NCI-H82 treated with DMSO at 0.1 percent for 48 hours (cell line): Measurements from ENCODE around the gene HSPB6.

Experiments used
- DNase-seq: peaks from one replicate; lab custom pipeline; 2025; ENCODE audit not compliant: unreplicated experiment; lab: John Stamatoyannopoulos, UW

The HSPB6 gene

DNA sequence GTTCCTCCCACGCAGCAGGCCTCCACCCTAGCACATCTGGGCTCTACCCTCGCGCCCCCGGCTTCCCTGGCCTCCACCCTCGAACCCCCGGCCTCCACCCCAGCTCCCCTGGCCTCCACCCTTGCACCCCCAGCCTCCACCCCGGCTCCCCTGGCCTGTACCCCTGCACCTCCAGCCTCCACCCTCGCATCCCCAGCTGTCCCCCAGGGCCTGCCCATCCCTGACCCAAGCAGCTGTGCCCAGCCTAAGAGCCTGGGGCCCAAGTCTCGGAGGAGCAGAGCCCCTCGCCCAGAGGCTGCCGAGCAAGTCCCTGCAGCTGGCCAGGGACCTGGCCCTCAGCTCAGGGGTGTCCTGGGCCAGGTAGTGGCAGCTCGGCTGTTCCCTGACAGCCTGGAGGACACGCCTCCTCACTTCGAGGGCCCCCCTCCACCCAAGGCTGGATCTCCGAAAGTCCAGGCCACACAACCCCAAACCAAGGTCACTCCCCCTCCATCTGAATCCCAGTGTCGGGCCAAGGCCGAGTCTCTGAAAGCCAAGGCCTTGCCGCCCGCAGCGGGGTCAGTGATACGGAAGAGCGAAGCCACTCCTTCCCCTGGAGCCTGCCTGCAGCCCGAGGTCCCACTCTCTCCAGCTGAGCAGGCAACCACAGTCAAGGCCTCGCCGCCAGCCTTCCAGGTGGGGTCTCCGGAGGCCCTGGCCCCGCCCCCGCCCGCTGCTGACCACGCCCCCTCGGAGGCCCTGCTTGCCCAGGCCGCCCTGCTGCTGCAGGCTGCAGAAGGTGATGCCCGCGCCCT is 10.7 kb upstream of the HSPB6 start:
- DNase-seq, result no peak

- DNase-seq, result no peak
These were observed 9.8 kb upstream of the HSPB6 start for GRCh38 chr19:35766571-35767104.

GRCh38 chr19:35764432-35765315 is 7.8 kb upstream of the HSPB6 start:
- no peak for DNase-seq

- no peak for DNase-seq
These were observed 4.0 kb upstream of the HSPB6 start for GRCh38 chr19:35760711-35761349.

- no peak for DNase-seq
These were observed 2.9 kb upstream of the HSPB6 start for GRCh38 chr19:35759697-35760096.

DNA sequence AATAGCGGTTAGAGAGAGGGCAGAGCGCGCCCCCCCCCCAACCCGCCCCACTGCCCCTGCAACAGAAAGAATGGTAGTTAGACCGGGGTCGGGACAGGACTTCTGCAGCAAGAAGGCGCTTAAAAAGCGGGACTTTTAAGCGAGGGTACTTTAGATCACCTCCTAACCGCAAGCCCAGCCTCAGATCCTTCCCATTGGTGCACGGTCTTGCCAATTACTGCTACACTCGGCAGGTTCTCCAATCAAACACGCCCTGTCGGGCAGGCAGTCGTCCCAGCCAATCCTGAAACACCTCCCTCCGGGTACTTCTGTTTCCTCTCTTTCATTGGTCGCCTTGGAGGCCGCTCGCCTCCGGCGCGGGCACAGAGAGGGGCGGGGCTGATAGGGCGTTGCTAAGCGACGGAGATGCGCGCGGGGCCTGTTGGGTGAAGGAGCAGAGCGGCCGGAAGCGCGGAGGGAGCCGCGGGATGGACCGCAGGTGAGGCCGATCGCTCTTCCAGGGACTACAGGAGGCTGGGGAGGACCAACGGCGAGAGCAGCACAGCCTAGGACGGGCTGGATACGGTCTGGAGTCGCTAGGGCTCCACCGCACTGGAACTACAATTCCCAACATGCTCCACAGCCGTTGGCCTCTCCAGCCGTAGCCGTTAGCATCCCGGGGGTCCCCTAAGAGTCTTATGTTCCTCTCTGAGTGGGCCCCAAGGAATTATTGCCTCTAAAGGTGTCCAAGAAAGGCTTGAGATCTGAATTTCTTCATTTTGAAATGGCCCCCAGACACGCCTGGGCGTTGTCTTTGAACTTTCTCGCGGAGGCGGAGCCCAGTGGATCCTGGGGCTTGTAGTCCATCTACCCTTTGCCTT is 1.1 kb upstream of the HSPB6 start, which contains the start of gene PROSER3:
TSS of gene PROSER3 (plus strand) at position 428 of the 860 bp plus-strand sequence. CDS start at position 468, 40 bp downstream.
- DNase-seq, result peak; percentile 99

DNA sequence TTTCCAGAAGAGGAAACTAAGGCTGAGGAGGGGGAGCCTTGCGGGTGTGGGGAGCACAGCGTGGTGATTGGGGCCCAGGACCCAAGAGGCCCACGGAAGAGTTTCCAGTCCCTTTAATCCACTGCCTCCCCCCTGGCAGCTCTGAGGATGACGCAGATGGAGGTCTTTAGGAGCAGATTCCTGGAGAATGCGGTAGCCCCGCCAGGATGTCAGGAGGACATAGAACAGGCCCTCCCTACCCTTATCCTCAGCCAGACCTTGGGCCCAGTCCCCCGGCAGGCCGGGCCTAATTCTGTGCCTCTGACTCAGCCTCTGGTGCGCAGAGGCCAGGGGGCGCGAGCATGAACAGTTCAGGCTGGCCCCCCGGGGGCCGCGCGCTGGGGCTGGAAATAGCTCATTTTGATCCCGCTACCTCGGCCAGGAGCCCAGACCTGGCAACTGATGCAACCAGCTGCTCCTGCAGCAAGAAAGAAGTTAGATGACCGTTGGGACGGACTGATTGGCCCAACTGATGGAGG is 461 bp upstream of the HSPB6 start:
- no peak for DNase-seq

DNA sequence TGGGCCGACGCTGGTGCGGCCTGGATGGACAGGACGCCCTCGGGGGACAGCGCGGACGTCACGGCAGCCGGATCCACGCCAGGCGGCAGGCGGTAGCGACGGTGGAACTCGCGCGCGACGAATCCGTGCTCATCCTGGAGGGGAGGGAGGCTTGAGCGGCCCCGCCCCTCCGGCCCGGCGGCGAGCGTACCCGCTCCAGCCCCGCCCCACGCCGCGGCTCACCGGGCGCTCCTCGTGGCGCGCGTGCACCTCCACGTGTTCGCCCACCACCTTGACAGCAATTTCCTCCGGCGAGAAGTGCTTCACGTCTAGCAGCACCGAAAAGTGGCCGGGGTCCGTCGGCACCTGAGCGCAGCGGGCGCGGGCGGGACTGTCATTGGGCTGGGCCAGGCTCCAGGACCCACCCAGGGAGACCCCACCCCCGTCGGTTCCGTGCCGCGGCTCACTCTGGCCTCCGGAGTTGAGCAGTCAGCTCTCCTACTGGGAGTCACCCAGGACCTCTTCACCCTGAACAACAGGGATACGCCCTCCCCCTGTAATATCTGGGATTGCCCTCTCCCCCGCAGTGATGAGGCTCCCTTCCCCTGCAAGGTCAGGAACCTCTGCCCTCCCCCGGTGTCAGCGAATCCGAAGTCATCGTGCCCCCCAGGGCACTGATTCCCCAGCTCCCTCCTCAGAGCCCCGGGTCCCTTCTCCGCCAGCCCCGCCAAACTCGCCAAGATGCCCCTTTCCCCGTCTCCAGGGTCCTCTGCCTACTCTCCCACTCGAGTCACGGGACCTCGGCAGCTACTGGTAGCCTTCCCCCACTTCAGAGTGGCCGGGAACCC is 1.1 kb downstream of the HSPB6 start:
- DNase-seq, result no peak

GRCh38 chr19:35755131-35755549 is 1.7 kb downstream of the HSPB6 start:
- DNase-seq, result peak; percentile 65

GRCh38 chr19:35754370-35755130 is 2.3 kb downstream of the HSPB6 start:
- no peak for DNase-seq

DNA sequence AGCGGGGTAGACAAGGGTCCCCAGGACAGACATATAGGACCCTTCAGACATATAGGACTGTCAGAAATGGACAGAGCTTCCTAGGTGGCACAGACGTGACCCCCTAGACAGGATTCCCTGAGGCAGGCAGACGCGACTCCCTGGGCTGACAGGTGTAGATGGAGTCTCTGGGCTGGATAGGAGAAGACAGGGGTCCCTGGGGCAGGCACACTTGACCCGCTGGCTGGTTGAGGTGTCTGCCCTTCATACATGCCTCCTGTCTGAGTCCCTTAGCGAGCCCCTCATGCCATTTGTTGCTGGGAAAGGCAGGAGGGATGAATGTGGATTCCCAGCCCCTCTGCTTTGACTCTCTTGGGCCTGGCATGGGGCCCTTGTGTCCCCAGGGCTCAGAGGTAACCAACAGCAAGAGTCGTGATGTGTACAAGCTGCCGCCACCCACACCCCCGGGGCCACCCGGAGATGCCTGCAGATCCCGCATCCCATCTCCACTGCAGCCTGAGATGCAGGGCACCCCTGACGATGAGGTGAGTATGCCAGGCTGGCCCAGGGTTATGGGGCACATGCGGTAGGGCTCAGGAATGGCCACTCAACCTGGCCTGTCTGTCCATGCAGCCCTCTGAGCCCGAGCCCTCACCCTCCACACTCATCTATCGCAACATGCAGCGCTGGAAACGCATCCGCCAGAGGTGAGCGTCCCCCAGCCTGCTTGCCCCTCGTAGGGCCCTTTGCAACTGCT is 3.0 kb downstream of the HSPB6 start:
- no peak for DNase-seq

DNA sequence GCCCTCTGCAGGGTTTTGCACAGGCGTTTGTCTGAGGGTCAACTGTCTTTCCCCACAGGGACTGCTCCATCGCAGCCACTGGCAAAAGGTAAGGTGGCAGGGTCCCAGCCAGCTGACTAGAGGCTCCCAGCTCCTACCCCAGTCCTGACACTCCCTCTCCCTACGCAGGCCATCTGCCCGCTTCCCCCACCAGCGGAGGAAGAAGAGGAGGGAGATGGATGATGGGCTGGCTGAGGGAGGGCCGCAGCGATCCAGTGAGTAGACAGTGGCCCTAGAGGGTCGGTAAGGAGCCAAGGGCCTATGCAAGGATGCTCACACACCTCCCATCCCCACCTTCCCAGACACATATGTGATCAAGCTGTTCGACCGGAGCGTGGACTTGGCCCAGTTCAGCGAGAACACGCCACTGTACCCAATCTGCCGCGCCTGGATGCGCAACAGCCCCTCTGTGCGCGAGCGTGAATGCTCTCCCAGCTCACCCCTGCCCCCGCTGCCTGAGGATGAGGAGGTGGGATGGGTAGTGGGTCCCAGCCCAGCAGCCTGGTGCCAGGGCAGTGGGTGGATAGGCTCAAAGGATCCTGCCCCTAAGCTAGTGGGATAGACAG is 4.0 kb downstream of the HSPB6 start:
- no peak for DNase-seq

DNA sequence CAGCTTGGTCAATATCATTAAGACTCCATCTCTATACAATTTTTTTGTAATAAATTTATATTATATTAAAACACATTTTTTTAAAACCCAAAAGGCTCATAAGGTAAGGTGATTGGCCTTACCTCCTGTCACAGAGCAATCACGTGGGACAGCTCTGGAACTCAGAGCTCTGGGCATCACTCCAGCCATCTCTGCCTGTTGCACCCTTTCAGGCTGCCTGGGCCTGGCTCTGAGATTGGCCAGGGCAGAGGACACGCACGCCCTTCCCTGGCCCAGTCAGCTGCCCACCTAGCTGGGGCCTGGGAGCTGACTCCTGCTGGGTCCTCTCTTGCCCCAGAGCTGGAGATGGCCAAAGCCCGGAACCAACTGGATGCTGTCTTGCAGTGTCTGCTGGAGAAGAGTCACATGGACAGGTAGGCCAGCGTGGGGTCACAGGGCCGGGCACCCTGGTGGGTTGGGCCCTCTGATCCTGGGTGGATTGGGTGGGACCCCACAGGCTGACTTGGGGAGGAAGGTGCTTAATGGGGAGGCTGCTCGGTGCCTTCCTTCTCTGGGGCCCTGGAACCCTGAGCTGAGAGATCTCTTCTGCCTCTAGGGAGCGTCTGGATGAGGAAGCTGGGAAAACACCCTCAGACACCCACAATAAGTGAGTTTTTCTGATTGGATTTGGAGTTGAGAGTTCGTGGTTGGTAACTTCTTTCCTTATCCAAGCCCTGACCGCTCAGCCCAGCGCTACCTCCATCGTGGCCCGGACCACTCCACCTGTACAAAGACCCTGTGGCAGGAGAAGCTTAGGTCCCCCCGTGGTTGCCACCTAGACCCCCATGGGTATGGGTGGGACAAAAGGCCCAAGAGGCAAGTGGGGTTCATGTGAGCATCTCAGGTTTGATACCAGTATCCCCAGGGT is 4.7 kb downstream of the HSPB6 start:
- DNase-seq, result no peak

GRCh38 chr19:35750167-35750566 is 6.7 kb downstream of the HSPB6 start:
- no peak for DNase-seq

GRCh38 chr19:35748106-35749020 is 8.5 kb downstream of the HSPB6 start, which contains the start of gene LIN37:
Gene LIN37 (plus strand): TSS chr19:35748576. CDS start chr19:35748725, 149 bp downstream.
- DNase-seq, result peak; percentile 96
